GM12878 (cell line): ENCODE results near the gene HOXB1.

Experiments
- ATF3 ChIP-seq: IDR thresholded peaks from 2 replicates; pipeline ENCODE4 v1.6.1; 2011; ENCODE audit warnings: low read depth, mild to moderate bottlenecking, low read length, moderate library complexity, borderline replicate concordance; ENCODE audit errors: extremely low read depth
- BHLHE40 ChIP-seq, 2 experiments: fragments of 450-650 bp in 1 of 2; IDR thresholded peaks; 2 replicates each; pipeline ENCODE4 v1.6.1; 2011 to 2017; ENCODE audit warnings: low read depth in 2 of 2, borderline replicate concordance in 1 of 2, improper control_type of control experiment in 1 of 2, low read length in 1 of 2, mild to moderate bottlenecking in 1 of 2
- CEBPB ChIP-seq, 2 experiments: fragments of 150-350 bp in 1 of 2; IDR thresholded peaks; 2 replicates each; pipeline ENCODE4 v1.6.1; 2012 to 2014; ENCODE audit warnings: low read depth in 2 of 2, low read length in 2 of 2, borderline replicate concordance in 1 of 2, inconsistent platforms in 1 of 2
- CTCF ChIP-seq, 3 experiments: IDR thresholded peaks in 2 of 3; conservative IDR thresholded peaks in 1 of 3; 2 replicates each; pipeline ENCODE4 v1.5.1; 2011; ENCODE audit warnings: low read depth in 3 of 3, low read length in 3 of 3, mild to moderate bottlenecking in 3 of 3, control low read depth in 2 of 3, moderate library complexity in 2 of 3, inconsistent platforms in 1 of 3, mixed read lengths in 1 of 3; ENCODE audit not compliant: control insufficient read depth in 2 of 3, insufficient read depth in 1 of 3; ENCODE audit errors: extremely low read depth in 1 of 3
- EP300 ChIP-seq, 2 experiments: fragments of 150-350 bp in 1 of 2; IDR thresholded peaks; 2 replicates each; pipeline ENCODE4 v1.6.1; 2011 to 2012; ENCODE audit warnings: low read depth in 2 of 2, low read length in 2 of 2, borderline replicate concordance in 1 of 2, improper control_type of control experiment in 1 of 2, inconsistent platforms in 1 of 2; ENCODE audit not compliant: control insufficient read depth in 1 of 2
- MAX ChIP-seq: IDR thresholded peaks from 2 replicates; pipeline ENCODE4 v1.6.1; 2012; ENCODE audit warnings: low read depth, low read length, improper control_type of control experiment
- MTA3 ChIP-seq: IDR thresholded peaks from 2 replicates; pipeline ENCODE4 v1.6.1; 2012; ENCODE audit warnings: low read length, inconsistent platforms, borderline replicate concordance
- MYC ChIP-seq: IDR thresholded peaks from 2 replicates; pipeline ENCODE4 v1.6.1; 2011; ENCODE audit warnings: mild to moderate bottlenecking, low read length, moderate library complexity, inconsistent platforms; ENCODE audit not compliant: insufficient read depth, insufficient replicate concordance, insufficient read length, severe bottlenecking
- PBX3 ChIP-seq: IDR thresholded peaks from 2 replicates; pipeline ENCODE4 v1.6.1; 2011; ENCODE audit warnings: mild to moderate bottlenecking, low read depth, low read length, moderate library complexity; ENCODE audit not compliant: insufficient replicate concordance
- POLR2A ChIP-seq: IDR thresholded peaks from 2 replicates; pipeline ENCODE4 v1.6.1; 2011; ENCODE audit warnings: low read depth, mild to moderate bottlenecking, low read length
- POLR2AphosphoS2 ChIP-seq: IDR thresholded peaks from 2 replicates; pipeline ENCODE4 v1.6.1; 2011; ENCODE audit warnings: low read depth, mild to moderate bottlenecking, low read length, improper control_type of control experiment, moderate library complexity
- PRDM15 ChIP-seq: fragments of 450-650 bp; formaldehyde crosslinking; IDR thresholded peaks from 2 replicates; pipeline ENCODE4 v1.4.0; 2020; ENCODE audit warnings: mild to moderate bottlenecking, moderate library complexity
- RCOR1 ChIP-seq: conservative IDR thresholded peaks from 2 replicates; pipeline ENCODE4 v1.6.1; 2012; ENCODE audit warnings: low read depth, low read length, improper control_type of control experiment
- TCF12 ChIP-seq: IDR thresholded peaks from 2 replicates; pipeline ENCODE4 v1.6.1; 2011; ENCODE audit warnings: low read depth, mild to moderate bottlenecking, low read length

- TF ChIP-seq EP300 (IDR thresholded peaks at IDR 0.05; ENCODE audit: borderline replicate concordance in 1 of 2, control insufficient read depth in 1 of 2, low read depth in 2 of 2, low read length in 2 of 2) (no peak), BHLHE40 (IDR thresholded peaks at IDR 0.05; ENCODE audit: borderline replicate concordance in 1 of 2, low read depth in 2 of 2, low read length in 1 of 2) (no peak), MAX (no peak), CTCF (IDR thresholded peaks at IDR 0.05 in 2 of 3, conservative IDR thresholded peaks at IDR 0.05 in 1 of 3; ENCODE audit: control insufficient read depth in 2 of 3, extremely low read depth in 1 of 3, insufficient read depth in 1 of 3, low read depth in 3 of 3, low read length in 3 of 3) (no peak), POLR2AphosphoS2 (no peak), MTA3 (no peak), PBX3 (no peak), ATF3 (no peak), PRDM15 (CRISPR knock-in tag) (no peak), TCF12 (no peak), RCOR1 (no peak), CEBPB (IDR thresholded peaks at IDR 0.05; ENCODE audit: borderline replicate concordance in 1 of 2, low read depth in 2 of 2, low read length in 2 of 2) (no peak), MYC (no peak), POLR2A (no peak)
Observed at GRCh38 chr17:48571024-48571818, 40.4 kb upstream of the HOXB1 start.
